Pons (tissue), 1 donor: ENCODE data around the gene KCNK7.
"Not testable (repeated sequence)": the region's sequence is repeated elsewhere in the genome, so short reads cannot be mapped to it uniquely, and the experiment has no call there.

ENCODE experiments used
- DNase-seq: peaks from one replicate; pipeline ENCODE4 v3.0.0-alpha.2; 2016; ENCODE audit warnings: low spot score

KCNK7 gene

GRCh38 chr11:65595543-65596281, at the start of gene KCNK7:
Gene KCNK7 (minus strand): TSS chr11:65595800. CDS start chr11:65595772, 28 bp downstream.
- DNase-seq = no peak

- DNase-seq = no peak
These were observed 49.2 kb upstream of the KCNK7 start for GRCh38 chr11:65644837-65645236.

- DNase-seq = no peak
These were observed 48.4 kb upstream of the KCNK7 start for GRCh38 chr11:65643971-65644370.

- DNase-seq = no peak
These were observed 46.5 kb upstream of the KCNK7 start for GRCh38 chr11:65642014-65642671.

- DNase-seq = no peak
These were observed 45.9 kb upstream of the KCNK7 start for GRCh38 chr11:65641297-65642013.

- DNase-seq = peak; percentile 72
These were observed 45.1 kb upstream of the KCNK7 start for GRCh38 chr11:65640483-65641296.

- DNase-seq = peak; percentile 56
These were observed 44.3 kb upstream of the KCNK7 start for GRCh38 chr11:65639623-65640482.

- not testable (repeated sequence) for DNase-seq
These were observed 43.6 kb upstream of the KCNK7 start for GRCh38 chr11:65639228-65639597.

GRCh38 chr11:65637794-65638419, 42.3 kb upstream of the KCNK7 start, which contains the start of gene SIPA1:
Gene SIPA1 (plus strand): TSS chr11:65638101. CDS start chr11:65640922, 2,821 bp downstream.
- DNase-seq = peak; percentile 61

GRCh38 chr11:65637032-65637557, 41.5 kb upstream of the KCNK7 start:
- no peak for DNase-seq

GRCh38 chr11:65636108-65637031, 40.8 kb upstream of the KCNK7 start:
- DNase-seq = no peak

GRCh38 chr11:65634905-65635731, 39.5 kb upstream of the KCNK7 start:
- no peak for DNase-seq

- no peak for DNase-seq
These were observed 38.8 kb upstream of the KCNK7 start for GRCh38 chr11:65634440-65634839.

- no peak for DNase-seq
These were observed 38.5 kb upstream of the KCNK7 start for GRCh38 chr11:65634109-65634436.

- DNase-seq = no peak
These were observed 37.9 kb upstream of the KCNK7 start for GRCh38 chr11:65633390-65634108.

GRCh38 chr11:65630215-65630614, 34.6 kb upstream of the KCNK7 start:
- no peak for DNase-seq

- DNase-seq = no peak
These were observed 34.0 kb upstream of the KCNK7 start for GRCh38 chr11:65629579-65629978.

GRCh38 chr11:65627202-65627601, 31.6 kb upstream of the KCNK7 start:
- DNase-seq = no peak
